Upper lobe of right lung (tissue), 1 donor: ENCODE data around the gene LRRC37A. TPM values are rescaled to one million over a fixed set of nuclear protein-coding genes. Genes with fewer than 3 reads are reported as not detected.
"Not testable (repeated sequence)": the region's sequence is repeated elsewhere in the genome, so short reads cannot be mapped to it uniquely, and the experiment has no call there.

Experiments
- ATAC-seq: fragments of 200-7000 bp; cut with Tn5 transposase; one replicate; pipeline ENCODE4 v1.9.1; 2020; ENCODE audit warnings: mild to moderate bottlenecking, moderate library complexity
- DNase-seq: peaks from one replicate; pipeline ENCODE4 v3.0.0-alpha.2; 2020
- H3K27ac ChIP-seq: fragments of 200-600 bp; one replicate; pipeline ENCODE4 v1.8.0; 2022
- H3K27me3 ChIP-seq: fragments of 200-600 bp; one replicate; pipeline ENCODE4 v1.8.0; 2022; ENCODE audit warnings: mild to moderate bottlenecking
- H3K36me3 ChIP-seq: fragments of 200-600 bp; one replicate; pipeline ENCODE4 v1.8.0; 2022
- H3K4me1 ChIP-seq: fragments of 200-600 bp; one replicate; pipeline ENCODE4 v1.8.0; 2022
- H3K4me3 ChIP-seq: fragments of 200-600 bp; one replicate; pipeline ENCODE4 v1.8.0; 2022; ENCODE audit warnings: mild to moderate bottlenecking
- H3K9me3 ChIP-seq: fragments of 200-600 bp; one replicate; pipeline ENCODE4 v1.8.0; 2022
- CTCF ChIP-seq: fragments of 200-600 bp; IDR thresholded peaks from one replicate; pipeline ENCODE4 v1.8.0; 2022; ENCODE audit warnings: antibody characterized with exemption
- intact Hi-C: fragments of 100-400 bp; cut with DNase I; formaldehyde crosslinking; loops from one replicate; pipeline ENCODE4 v1.11.0; 2022
- total RNA-seq: library from RNA; stranded (reverse); fragmentation: NEBNext Ultra II Directional; extraction: Animal tissue kit (Norgen Biotek cat#: 25700); gene quantifications from one replicate; pipeline ENCODE4 v1.2.1, GENCODE V29; 2021
- donor health status: DM: no; HTN: yes; CAD: no; lungs with severe emphysema.

Gene LRRC37A
- total RNA-seq, 1 donor from 2014 or later, result 1.9 TPM

- Histone ChIP-seq H3K36me3 (no peaks in the 10 kb centered on the region), H3K27me3 (no peaks in the 10 kb centered on the region), H3K9me3 (no peaks in the 10 kb centered on the region), H3K4me3 (no peak overlapping the region), H3K27ac (no peak overlapping the region), H3K4me1 (no peaks in the 10 kb centered on the region)
- intact Hi-C loops, result no loop called here
- DNase-seq (no peak), ATAC-seq (no peak)
- no peak for TF ChIP-seq CTCF
Observed at GRCh38 chr17:46264456-46265198, 30.3 kb upstream of the LRRC37A start.

- ATAC-seq, result peak; percentile 1
Observed at GRCh38 chr17:46266063-46266655, 28.8 kb upstream of the LRRC37A start.

GRCh38 chr17:46266656-46267544 is 28.0 kb upstream of the LRRC37A start:
- peak; percentile 97 for ATAC-seq

More at GRCh38 chr17:46266063-46266655, 28.8 kb upstream of the LRRC37A start:
- H3K27me3 ChIP-seq, intact Hi-C loops, H3K9me3 ChIP-seq, DNase-seq, H3K36me3 ChIP-seq, H3K4me1 ChIP-seq: not testable (repeated sequence)
- H3K4me3 ChIP-seq, result peak overlapping the region; percentile 56
- peak overlapping the region; percentile 88 for H3K27ac ChIP-seq

GRCh38 chr17:46270032-46270431 is 24.9 kb upstream of the LRRC37A start:
- no peak for DNase-seq
- no peaks in the 10 kb centered on the region for H3K27me3 ChIP-seq
- no peaks in the 10 kb centered on the region for H3K36me3 ChIP-seq
- ATAC-seq, result no peak
- H3K9me3 ChIP-seq, result no peaks in the 10 kb centered on the region
- no peak overlapping the region for H3K4me3 ChIP-seq
- intact Hi-C loops, result no loop called here
- no peak overlapping the region for H3K27ac ChIP-seq
- H3K4me1 ChIP-seq, result no peaks in the 10 kb centered on the region
- TF ChIP-seq CTCF, result no peak

More at GRCh38 chr17:46266656-46267544, 28.0 kb upstream of the LRRC37A start:
- H3K9me3 ChIP-seq, result no peaks in the 10 kb centered on the region
- no peaks in the 10 kb centered on the region for H3K4me1 ChIP-seq
- intact Hi-C loops, result no loop called here
- peak overlapping the region; percentile 92 for H3K27ac ChIP-seq
- H3K4me3 ChIP-seq, result peak overlapping the region; percentile 69
- peak; percentile 95 for DNase-seq
- no peaks in the 10 kb centered on the region for H3K36me3 ChIP-seq
- no peaks in the 10 kb centered on the region for H3K27me3 ChIP-seq
- TF ChIP-seq CTCF, result no peak

- H3K9me3 ChIP-seq, result no peaks in the 10 kb centered on the region
- H3K27ac ChIP-seq, result no peak overlapping the region
- no peak for ATAC-seq
- no peak for DNase-seq
- no peak overlapping the region for H3K4me3 ChIP-seq
- no peaks in the 10 kb centered on the region for H3K27me3 ChIP-seq
- no peak for TF ChIP-seq CTCF
- no peaks in the 10 kb centered on the region for H3K36me3 ChIP-seq
- no peaks in the 10 kb centered on the region for H3K4me1 ChIP-seq
- intact Hi-C loops, result no loop called here
Observed at GRCh38 chr17:46273541-46274236, 21.2 kb upstream of the LRRC37A start.
